Measurements from ENCODE around the gene IL16.

Gene IL16

DNA sequence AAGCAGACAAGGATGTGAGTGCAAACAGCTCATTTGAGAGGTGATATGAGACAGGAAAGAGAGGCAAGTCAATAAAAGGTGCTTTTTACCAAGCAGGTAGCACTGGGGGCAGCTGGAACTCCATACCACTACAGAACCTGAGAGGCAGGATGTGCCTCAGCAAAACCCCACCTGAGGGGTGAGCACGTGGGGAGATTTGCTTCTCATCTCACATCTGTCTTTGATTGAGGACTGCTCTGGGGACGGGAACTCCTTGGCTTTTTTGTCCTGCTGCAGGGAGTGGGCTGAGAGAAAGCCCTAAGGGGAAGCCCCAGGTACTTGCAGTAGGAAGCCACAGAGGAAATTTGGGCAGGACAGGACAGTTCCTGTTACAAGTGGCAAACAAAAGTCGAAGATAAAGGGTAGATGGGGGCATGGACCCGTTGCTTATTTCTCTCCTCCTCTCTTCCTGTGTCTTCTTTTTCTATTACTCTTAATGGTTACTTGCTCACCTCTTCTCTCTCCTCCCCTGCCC lies 35.5 kb upstream of the IL16 start:
- Histone ChIP-seq H3K9me3 (ENCODE audit: insufficient read depth, low read length) (no peaks in the 10 kb centered on the region), H3K4me2 (ENCODE audit: low read depth, low read length, poor library complexity, severe bottlenecking) (no peak overlapping the region), H3K4me3 (ENCODE audit: insufficient read depth, low read length, poor library complexity, severe bottlenecking) (no peak overlapping the region), H3K9ac (ENCODE audit: low read length) (no peak overlapping the region), H3K36me3 (ENCODE audit: low read length) (no peaks in the 10 kb centered on the region), H4K20me1 (ENCODE audit: low read depth, low read length) (no peaks in the 10 kb centered on the region), H3K79me2 (ENCODE audit: insufficient read depth, low read length) (no peaks in the 10 kb centered on the region), H3K9me2 (replicated peaks; ENCODE audit: insufficient read depth, low read length) (no peaks in the 10 kb centered on the region), H2AFZ (ENCODE audit: low read depth, low read length, severe bottlenecking) (no peak overlapping the region), H3K27ac (ENCODE audit: low read depth, low read length) (no peak overlapping the region), H3F3A (ENCODE audit: insufficient read depth) (no peaks in the 10 kb centered on the region), H3K27me3 (ENCODE audit: low read length) (no peaks in the 10 kb centered on the region)
- TF ChIP-seq, protein P1, sequence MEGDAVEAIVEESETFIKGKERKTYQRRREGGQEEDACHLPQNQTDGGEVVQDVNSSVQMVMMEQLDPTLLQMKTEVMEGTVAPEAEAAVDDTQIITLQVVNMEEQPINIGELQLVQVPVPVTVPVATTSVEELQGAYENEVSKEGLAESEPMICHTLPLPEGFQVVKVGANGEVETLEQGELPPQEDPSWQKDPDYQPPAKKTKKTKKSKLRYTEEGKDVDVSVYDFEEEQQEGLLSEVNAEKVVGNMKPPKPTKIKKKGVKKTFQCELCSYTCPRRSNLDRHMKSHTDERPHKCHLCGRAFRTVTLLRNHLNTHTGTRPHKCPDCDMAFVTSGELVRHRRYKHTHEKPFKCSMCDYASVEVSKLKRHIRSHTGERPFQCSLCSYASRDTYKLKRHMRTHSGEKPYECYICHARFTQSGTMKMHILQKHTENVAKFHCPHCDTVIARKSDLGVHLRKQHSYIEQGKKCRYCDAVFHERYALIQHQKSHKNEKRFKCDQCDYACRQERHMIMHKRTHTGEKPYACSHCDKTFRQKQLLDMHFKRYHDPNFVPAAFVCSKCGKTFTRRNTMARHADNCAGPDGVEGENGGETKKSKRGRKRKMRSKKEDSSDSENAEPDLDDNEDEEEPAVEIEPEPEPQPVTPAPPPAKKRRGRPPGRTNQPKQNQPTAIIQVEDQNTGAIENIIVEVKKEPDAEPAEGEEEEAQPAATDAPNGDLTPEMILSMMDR (IDR thresholded peaks at IDR 0.05; ENCODE audit: insufficient read depth, low read length, poor library complexity, severe bottlenecking): no peak
- no peak for TF ChIP-seq EZH2phosphoT487 (conservative IDR thresholded peaks at IDR 0.05; ENCODE audit: low read length)

GRCh38 chr15:81161851-81162250 lies 34.8 kb upstream of the IL16 start:
- no peaks in the 10 kb centered on the region for H3K27me3 ChIP-seq (ENCODE audit: low read length)
- no peaks in the 10 kb centered on the region for H4K20me1 ChIP-seq (ENCODE audit: low read depth, low read length)
- H3K36me3 ChIP-seq (ENCODE audit: low read length): no peaks in the 10 kb centered on the region
- H3K9me3 ChIP-seq (ENCODE audit: insufficient read depth, low read length): no peaks in the 10 kb centered on the region
- no peak overlapping the region for H3K4me2 ChIP-seq (ENCODE audit: low read depth, low read length, poor library complexity, severe bottlenecking)
- TF ChIP-seq EZH2phosphoT487 (conservative IDR thresholded peaks at IDR 0.05; ENCODE audit: low read length): no peak
- TF ChIP-seq, protein P1 (IDR thresholded peaks at IDR 0.05; ENCODE audit: insufficient read depth, low read length, poor library complexity, severe bottlenecking): no peak
- H3K4me3 ChIP-seq (ENCODE audit: insufficient read depth, low read length, poor library complexity, severe bottlenecking): no peak overlapping the region
- no peak overlapping the region for H3K27ac ChIP-seq (ENCODE audit: low read depth, low read length)
- no peak overlapping the region for H3K9ac ChIP-seq (ENCODE audit: low read length)
- no peaks in the 10 kb centered on the region for H3F3A ChIP-seq (ENCODE audit: insufficient read depth)
- H3K9me2 ChIP-seq (replicated peaks; ENCODE audit: insufficient read depth, low read length): no peaks in the 10 kb centered on the region
- H2AFZ ChIP-seq (ENCODE audit: low read depth, low read length, severe bottlenecking): no peak overlapping the region
- H3K79me2 ChIP-seq (ENCODE audit: insufficient read depth, low read length): no peaks in the 10 kb centered on the region

GRCh38 chr15:81163961-81164800 lies 32.5 kb upstream of the IL16 start:
- no peaks in the 10 kb centered on the region for H3F3A ChIP-seq (ENCODE audit: insufficient read depth)
- no peak overlapping the region for H3K27ac ChIP-seq (ENCODE audit: low read depth, low read length)
- H3K27me3 ChIP-seq (ENCODE audit: low read length): no peaks in the 10 kb centered on the region
- no peak overlapping the region for H3K9ac ChIP-seq (ENCODE audit: low read length)
- H3K36me3 ChIP-seq (ENCODE audit: low read length): no peaks in the 10 kb centered on the region
- H2AFZ ChIP-seq (ENCODE audit: low read depth, low read length, severe bottlenecking): no peak overlapping the region
- H3K4me2 ChIP-seq (ENCODE audit: low read depth, low read length, poor library complexity, severe bottlenecking): no peak overlapping the region
- no peak for TF ChIP-seq EZH2phosphoT487 (conservative IDR thresholded peaks at IDR 0.05; ENCODE audit: low read length)
- TF ChIP-seq, protein P1 (IDR thresholded peaks at IDR 0.05; ENCODE audit: insufficient read depth, low read length, poor library complexity, severe bottlenecking): no peak
- no peaks in the 10 kb centered on the region for H4K20me1 ChIP-seq (ENCODE audit: low read depth, low read length)
- H3K79me2 ChIP-seq (ENCODE audit: insufficient read depth, low read length): no peaks in the 10 kb centered on the region
- H3K9me2 ChIP-seq (replicated peaks; ENCODE audit: insufficient read depth, low read length): no peaks in the 10 kb centered on the region
- no peaks in the 10 kb centered on the region for H3K9me3 ChIP-seq (ENCODE audit: insufficient read depth, low read length)
- no peak overlapping the region for H3K4me3 ChIP-seq (ENCODE audit: insufficient read depth, low read length, poor library complexity, severe bottlenecking)

Measured in SU-DHL-6 (cell line).